K562 (cell line): ENCODE results near the gene SH3BGRL3. TPM values are rescaled to one million over a fixed set of nuclear protein-coding genes. Genes with fewer than 3 reads are reported as not detected.

Experiments used
- CREB3L1 ChIP-seq: fragments of 450-650 bp; IDR thresholded peaks from 2 replicates; pipeline ENCODE4 v1.6.1; 2014; ENCODE audit warnings: low read depth, mild to moderate bottlenecking, moderate library complexity, borderline replicate concordance
- E2F3 ChIP-seq: fragments of 250-450 bp; sonication (Bioruptor Pico); IDR thresholded peaks from 2 replicates; pipeline ENCODE4 v1.4.0; 2020; ENCODE audit warnings: mild to moderate bottlenecking
- KAT7 ChIP-seq: sonication (generic); formaldehyde crosslinking; IDR thresholded peaks from 2 replicates; pipeline ENCODE4 v1.8.0; 2022; ENCODE audit warnings: missing genetic modification reagents, mild to moderate bottlenecking, borderline replicate concordance
- KDM2B ChIP-seq: fragments of 250-450 bp; sonication (Bioruptor Pico); IDR thresholded peaks from 2 replicates; pipeline ENCODE4 v1.8.0; 2021; ENCODE audit warnings: mild to moderate bottlenecking, moderate library complexity
- LEF1 ChIP-seq: fragments of 450-650 bp; IDR thresholded peaks from 2 replicates; pipeline ENCODE4 v1.6.1; 2016; ENCODE audit warnings: mild to moderate bottlenecking
- NBN ChIP-seq: fragments of 450-650 bp; IDR thresholded peaks from 2 replicates; pipeline ENCODE4 v1.6.1; 2016; ENCODE audit warnings: low read depth, mild to moderate bottlenecking
- NFE2 ChIP-seq: IDR thresholded peaks from 2 replicates; pipeline ENCODE4 v1.6.1; 2014; ENCODE audit warnings: antibody characterized with exemption, low read depth
- NFRKB ChIP-seq: fragments of 450-650 bp; IDR thresholded peaks from 2 replicates; pipeline ENCODE4 v1.6.1; 2016; ENCODE audit warnings: low read depth
- POLR2H ChIP-seq: IDR thresholded peaks from 2 replicates; pipeline ENCODE4 v1.6.1; 2016; ENCODE audit warnings: missing genetic modification characterization, low read depth, mild to moderate bottlenecking, control low read depth, missing compliant biosample characterization, moderate library complexity
- RFX1 ChIP-seq: fragments of 450-650 bp; IDR thresholded peaks from 2 replicates; pipeline ENCODE4 v1.6.1; 2016; ENCODE audit warnings: mild to moderate bottlenecking, moderate library complexity
- SAFB2 ChIP-seq: fragments of 200-400 bp; formaldehyde crosslinking; IDR thresholded peaks from 2 replicates; pipeline ENCODE4 v1.6.1; 2018; ENCODE audit warnings: borderline replicate concordance, low read length, low read depth, moderate library complexity; ENCODE audit not compliant: severe bottlenecking
- SIRT6 ChIP-seq: IDR thresholded peaks from one replicate; pipeline ENCODE4 v1.6.1; 2012; ENCODE audit warnings: low read depth, mild to moderate bottlenecking, control low read depth, inconsistent platforms, low read length, moderate library complexity
- SMC3 ChIP-seq: conservative IDR thresholded peaks from 2 replicates; pipeline ENCODE4 v1.6.1; 2011; ENCODE audit warnings: low read depth, low read length, improper control_type of control experiment; ENCODE audit not compliant: insufficient read depth
- SNRNP70 ChIP-seq: fragments of 200-400 bp; formaldehyde crosslinking; optimal IDR thresholded peaks from 2 replicates; pipeline ENCODE3; 2017; ENCODE audit warnings: low read depth, low read length
- SREBF1 ChIP-seq: fragments of 150-350 bp; IDR thresholded peaks from 2 replicates; pipeline ENCODE4 v1.6.1; 2014; ENCODE audit warnings: antibody characterized with exemption, low read depth, low read length, borderline replicate concordance
- U2AF2 ChIP-seq: fragments of 200-400 bp; formaldehyde crosslinking; optimal IDR thresholded peaks from 2 replicates; pipeline ENCODE3; 2017; ENCODE audit warnings: low read depth, mild to moderate bottlenecking, low read length
- ZNF609 ChIP-seq: sonication (generic); formaldehyde crosslinking; IDR thresholded peaks from 2 replicates; pipeline ENCODE4 v1.8.1; 2023; ENCODE audit warnings: missing genetic modification reagents, mild to moderate bottlenecking, borderline replicate concordance
- ZNF717 ChIP-seq: fragments of 250-450 bp; sonication (Bioruptor Pico); IDR thresholded peaks from 2 replicates; pipeline ENCODE4 v1.5.0; 2021
- ZNF785 ChIP-seq: fragments of 250-450 bp; sonication (Bioruptor Pico); IDR thresholded peaks from 2 replicates; pipeline ENCODE4 v1.4.0; 2020; ENCODE audit warnings: mild to moderate bottlenecking
- polyA plus RNA-seq, 8 experiments: library from polyadenylated mRNA; depleted of rRNA in 4 of 8; stranded (reverse) in 5 of 8; unstranded in 3 of 8; fragments of >200 nt; fragmentation: Nextera tagmentation in 2 of 8; fragmentation: Illumina TruSeq in 1 of 8; extraction: Ambion mirVana in 2 of 8; extraction: Trizol in 1 of 8; gene quantifications; 2 replicates each; pipeline versions ENCODE4 v1.2.1 to v1.2.3, GENCODE V29; 2011 to 2014; ENCODE audit warnings: inconsistent platforms in 1 of 8, missing spikeins in 1 of 8
- total RNA-seq, 7 experiments: library from RNA; depleted of rRNA in 6 of 7; stranded (reverse); fragments of >200 nt in 6 of 7; fragmentation: Illumina TruSeq in 2 of 7; extraction: Trizol in 2 of 7; gene quantifications; 2 replicates each; pipeline versions ENCODE4 v1.2.1 to v1.2.3, GENCODE V29; 2011 to 2021; ENCODE audit warnings: low replicate concordance in 1 of 7
- TF ChIP-seq, protein P1 (sequence below): sonication (generic); formaldehyde crosslinking; IDR thresholded peaks from 2 replicates; pipeline ENCODE4 v1.8.1; 2023; ENCODE audit warnings: mild to moderate bottlenecking, missing genetic modification reagents

Gene SH3BGRL3
- total and polyA plus RNA-seq, 9 of the 15 experiments (the other 6 are each of a cell fraction or from before 2014, with no cell fraction given), result 30.3 to 140 (median 54.2) TPM

GRCh38 chr1:26234644-26235370 is 45.1 kb upstream of the SH3BGRL3 start (continued):
- TF ChIP-seq SIRT6 (no peak), E2F3 (CRISPR knock-in tag) (no peak), POLR2H (tag) (no peak), CREB3L1 (0 out of 2 replicates have a peak, but pooled peaks have one; percentile 23), SNRNP70 (no peak), KDM2B (CRISPR knock-in tag) (peak; percentile 42; the same call in 1 of the 2 replicates), ZNF785 (CRISPR knock-in tag) (no peak), KAT7 (peak; percentile 76), SAFB2 (no peak), NFE2 (no peak), NFRKB (0 out of 2 replicates have a peak, but pooled peaks have one; percentile 3), ZNF717 (no peak), SMC3 (0 out of 2 replicates have a peak, but pooled peaks have one; percentile 13), RFX1 (no peak), LEF1 (no peak), SREBF1 (no peak), ZNF609 (CRISPR knock-in tag) (peak; percentile 94), NBN (0 out of 2 replicates have a peak, but pooled peaks have one; percentile 14), U2AF2 (no peak)
- TF ChIP-seq, protein P1, sequence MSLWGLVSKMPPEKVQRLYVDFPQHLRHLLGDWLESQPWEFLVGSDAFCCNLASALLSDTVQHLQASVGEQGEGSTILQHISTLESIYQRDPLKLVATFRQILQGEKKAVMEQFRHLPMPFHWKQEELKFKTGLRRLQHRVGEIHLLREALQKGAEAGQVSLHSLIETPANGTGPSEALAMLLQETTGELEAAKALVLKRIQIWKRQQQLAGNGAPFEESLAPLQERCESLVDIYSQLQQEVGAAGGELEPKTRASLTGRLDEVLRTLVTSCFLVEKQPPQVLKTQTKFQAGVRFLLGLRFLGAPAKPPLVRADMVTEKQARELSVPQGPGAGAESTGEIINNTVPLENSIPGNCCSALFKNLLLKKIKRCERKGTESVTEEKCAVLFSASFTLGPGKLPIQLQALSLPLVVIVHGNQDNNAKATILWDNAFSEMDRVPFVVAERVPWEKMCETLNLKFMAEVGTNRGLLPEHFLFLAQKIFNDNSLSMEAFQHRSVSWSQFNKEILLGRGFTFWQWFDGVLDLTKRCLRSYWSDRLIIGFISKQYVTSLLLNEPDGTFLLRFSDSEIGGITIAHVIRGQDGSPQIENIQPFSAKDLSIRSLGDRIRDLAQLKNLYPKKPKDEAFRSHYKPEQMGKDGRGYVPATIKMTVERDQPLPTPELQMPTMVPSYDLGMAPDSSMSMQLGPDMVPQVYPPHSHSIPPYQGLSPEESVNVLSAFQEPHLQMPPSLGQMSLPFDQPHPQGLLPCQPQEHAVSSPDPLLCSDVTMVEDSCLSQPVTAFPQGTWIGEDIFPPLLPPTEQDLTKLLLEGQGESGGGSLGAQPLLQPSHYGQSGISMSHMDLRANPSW (CRISPR knock-in tag), result no peak
